Activated CD4-positive, alpha-beta T cell treated with anti-CD3 and anti-CD28 coated beads, Interleukin-2, amount 50 U/mL, for 4 hours (primary cell): ENCODE results near the gene MICAL2.
A peak's percentile ranks its signal among the peaks of the same experiment; 100 is the strongest.

Experiments
- DNase-seq, 2 experiments: peaks; one replicate each; pipeline ENCODE4 v3.0.0-alpha.2; 2020

Gene MICAL2

DNA sequence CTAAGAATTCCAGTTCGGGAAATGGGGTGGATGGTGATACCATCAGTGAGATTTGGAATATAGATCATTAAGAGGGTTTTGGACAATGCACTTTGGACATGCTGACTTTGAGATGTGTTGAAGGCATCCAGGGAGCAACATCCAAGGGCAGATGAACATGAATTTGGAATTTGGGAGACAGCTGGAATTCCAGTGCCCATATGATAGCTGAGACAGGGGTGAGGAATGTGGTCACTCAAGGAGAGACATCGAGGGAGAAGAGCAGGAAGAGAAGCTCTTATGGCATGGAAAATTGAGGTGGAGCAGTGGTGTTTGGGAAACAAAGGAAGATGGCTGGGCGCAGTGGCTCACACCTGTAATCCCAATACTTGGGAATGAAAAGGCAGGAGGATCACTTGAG is 11.8 kb upstream of the MICAL2 start:
- no peak for DNase-seq

- DNase-seq = no peak
These were observed 11.1 kb upstream of the MICAL2 start for GRCh38 chr11:12099132-12099873.

GRCh38 chr11:12100429-12100828 is 10.0 kb upstream of the MICAL2 start:
- DNase-seq = no peak

DNA sequence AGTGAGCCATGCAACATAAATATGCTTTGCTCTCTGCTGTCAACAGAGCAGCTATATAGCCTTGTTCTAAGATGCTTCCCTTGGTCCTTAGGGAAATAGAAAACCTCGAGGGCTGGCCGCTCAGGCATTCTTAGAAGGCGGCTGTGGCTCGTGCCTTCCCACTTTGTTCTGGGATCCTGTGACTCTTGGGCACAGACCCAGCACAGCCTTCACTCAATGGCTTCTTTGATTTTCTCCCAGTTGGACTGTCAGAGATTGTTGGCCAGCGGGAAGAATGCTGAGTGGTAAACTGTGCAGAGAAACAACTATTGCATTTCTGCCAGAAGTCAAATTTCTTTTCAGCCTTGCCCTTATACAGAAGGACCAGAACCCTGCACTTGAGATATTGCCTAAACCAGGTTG is 9.5 kb upstream of the MICAL2 start:
- DNase-seq = no peak

- DNase-seq = no peak
These were observed 9.1 kb upstream of the MICAL2 start for GRCh38 chr11:12101318-12101717.

- no peak for DNase-seq
These were observed 7.6 kb upstream of the MICAL2 start for GRCh38 chr11:12102588-12103410.

DNA sequence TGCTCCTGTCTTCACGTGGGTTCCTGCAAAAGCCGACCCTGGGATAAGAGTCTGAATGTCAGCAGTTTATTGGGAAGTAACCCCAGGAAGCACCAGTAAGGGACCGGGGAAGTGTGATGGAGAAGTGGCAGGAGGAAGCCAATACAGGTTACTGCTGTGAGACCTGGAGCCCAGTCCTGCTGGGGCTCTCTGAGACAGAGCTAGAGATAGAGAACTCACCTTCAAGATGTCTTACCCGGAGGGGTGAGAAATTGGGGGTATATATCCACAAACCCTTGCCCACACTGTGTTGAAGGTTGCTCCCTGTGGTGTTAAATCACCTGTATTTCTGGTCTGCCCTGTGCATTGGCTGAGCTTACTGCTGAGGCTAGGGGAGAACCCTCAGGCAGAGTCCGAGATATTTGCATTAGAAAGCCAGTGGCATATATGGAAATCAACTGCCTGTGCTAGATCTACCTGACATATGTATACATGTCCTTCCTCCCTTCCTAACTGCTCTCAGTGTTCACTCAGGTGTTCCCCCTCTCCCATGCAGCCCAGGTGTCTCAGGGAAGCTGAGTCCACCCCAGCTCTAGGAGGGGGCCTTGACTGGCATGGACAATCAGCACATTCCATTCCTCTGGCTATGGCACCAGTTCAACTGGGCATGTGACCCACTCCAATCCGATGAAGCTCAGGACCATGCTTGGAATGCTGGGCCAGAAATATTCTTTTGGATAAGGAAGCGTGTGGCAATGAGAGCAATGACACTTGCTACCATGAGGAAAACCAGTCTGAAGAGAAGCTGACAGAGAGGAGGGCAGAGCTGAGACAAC is 6.8 kb upstream of the MICAL2 start:
- DNase-seq = no peak

DNA sequence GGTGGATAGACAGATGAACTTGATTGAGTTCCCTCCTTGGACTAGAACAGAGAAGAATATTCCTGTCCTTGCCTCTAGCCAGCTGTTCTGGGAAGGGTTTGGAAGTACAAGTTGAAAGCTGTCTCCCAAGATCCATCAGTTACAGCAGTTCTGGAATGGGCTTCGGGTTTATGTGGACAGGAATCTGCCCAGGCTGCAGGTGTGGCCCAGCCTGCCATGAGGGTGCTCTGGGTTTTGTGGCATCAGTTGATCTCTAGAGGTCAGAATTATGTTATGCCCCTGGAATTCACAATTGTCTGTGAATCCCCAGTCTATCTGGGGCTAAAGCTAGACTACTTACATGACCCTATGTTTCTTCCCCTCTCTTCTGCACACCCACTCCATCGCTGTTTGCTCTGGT is 4.9 kb upstream of the MICAL2 start:
- no peak for DNase-seq

- no peak for DNase-seq
These were observed 4.3 kb upstream of the MICAL2 start for GRCh38 chr11:12106101-12106500.

DNA sequence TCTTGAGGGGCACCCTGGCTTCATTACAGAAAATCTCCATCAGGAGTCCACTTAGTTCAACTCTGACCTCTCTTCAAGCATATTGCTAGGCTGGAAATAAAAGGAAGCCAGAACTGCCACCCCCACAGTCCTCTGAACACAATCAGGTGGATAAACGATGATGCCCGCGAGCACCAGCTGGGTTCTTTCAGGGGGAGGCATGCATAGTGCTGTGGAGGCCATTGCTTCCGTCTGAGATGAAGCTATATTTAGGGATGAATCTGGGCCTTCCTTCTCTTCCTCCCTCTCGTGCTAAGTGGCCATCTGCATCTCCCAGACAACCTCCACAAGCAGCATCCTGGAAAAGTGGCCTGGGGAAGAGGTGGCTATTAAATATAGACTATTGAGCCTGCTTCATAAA is 3.9 kb upstream of the MICAL2 start:
- no peak for DNase-seq

DNA sequence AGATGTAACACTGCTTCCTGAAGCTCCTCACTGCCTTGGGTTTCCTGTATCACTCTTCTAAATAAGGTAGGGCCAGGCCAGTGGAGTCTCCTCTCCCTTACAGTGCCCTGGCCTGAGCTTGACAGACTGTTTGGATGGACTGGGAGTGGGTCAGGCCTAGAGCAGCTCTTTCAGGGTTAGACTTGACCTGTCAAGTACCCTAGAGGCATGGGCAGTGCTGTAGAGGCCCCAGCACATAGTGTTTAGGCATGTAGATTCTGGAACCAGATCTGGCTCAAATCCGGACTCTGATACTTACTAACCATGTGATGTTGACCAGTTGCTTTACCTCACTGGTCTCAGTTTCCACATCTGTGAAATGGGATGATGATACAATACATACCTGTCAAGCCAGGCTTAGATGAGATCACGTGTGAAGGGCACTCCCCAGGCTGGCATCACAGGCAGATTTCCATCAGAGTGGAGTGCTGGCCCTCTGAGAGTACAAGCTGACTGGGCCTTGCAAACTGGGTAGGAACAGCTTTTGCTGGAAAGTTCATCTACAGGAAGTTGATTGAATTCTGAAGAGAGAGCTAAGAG is 1.4 kb upstream of the MICAL2 start:
- DNase-seq = no peak

- DNase-seq = peak in 1 of 2 experiments; percentile 16
These were observed 696 bp upstream of the MICAL2 start for GRCh38 chr11:12109591-12110196.

GRCh38 chr11:12110714-12111548 is 541 bp downstream of the MICAL2 start:
- peak; percentile 18 to 22 for DNase-seq

- no peak for DNase-seq
These were observed 1.4 kb downstream of the MICAL2 start for GRCh38 chr11:12111549-12112520.

- no peak for DNase-seq
These were observed 2.4 kb downstream of the MICAL2 start for GRCh38 chr11:12112750-12113149.

DNA sequence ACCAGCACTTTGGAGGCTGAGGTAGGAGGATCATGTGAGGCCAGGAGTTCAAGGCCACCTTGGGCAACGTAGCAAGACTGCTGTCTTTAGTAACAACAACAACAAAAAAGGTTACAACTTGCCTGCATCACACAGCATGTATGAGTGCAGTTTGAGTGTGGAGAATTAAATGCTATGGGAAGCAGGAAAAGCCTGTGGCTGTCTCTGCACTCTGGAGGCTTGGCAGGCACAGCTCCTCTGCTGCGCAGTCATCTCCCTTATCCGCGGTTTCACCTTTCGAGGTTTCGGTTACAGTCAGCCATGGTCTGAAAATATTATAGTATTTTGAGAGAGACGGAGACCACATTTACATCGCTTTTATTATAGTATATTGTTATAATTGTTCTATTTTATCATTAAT is 2.9 kb downstream of the MICAL2 start:
- no peak for DNase-seq

DNA sequence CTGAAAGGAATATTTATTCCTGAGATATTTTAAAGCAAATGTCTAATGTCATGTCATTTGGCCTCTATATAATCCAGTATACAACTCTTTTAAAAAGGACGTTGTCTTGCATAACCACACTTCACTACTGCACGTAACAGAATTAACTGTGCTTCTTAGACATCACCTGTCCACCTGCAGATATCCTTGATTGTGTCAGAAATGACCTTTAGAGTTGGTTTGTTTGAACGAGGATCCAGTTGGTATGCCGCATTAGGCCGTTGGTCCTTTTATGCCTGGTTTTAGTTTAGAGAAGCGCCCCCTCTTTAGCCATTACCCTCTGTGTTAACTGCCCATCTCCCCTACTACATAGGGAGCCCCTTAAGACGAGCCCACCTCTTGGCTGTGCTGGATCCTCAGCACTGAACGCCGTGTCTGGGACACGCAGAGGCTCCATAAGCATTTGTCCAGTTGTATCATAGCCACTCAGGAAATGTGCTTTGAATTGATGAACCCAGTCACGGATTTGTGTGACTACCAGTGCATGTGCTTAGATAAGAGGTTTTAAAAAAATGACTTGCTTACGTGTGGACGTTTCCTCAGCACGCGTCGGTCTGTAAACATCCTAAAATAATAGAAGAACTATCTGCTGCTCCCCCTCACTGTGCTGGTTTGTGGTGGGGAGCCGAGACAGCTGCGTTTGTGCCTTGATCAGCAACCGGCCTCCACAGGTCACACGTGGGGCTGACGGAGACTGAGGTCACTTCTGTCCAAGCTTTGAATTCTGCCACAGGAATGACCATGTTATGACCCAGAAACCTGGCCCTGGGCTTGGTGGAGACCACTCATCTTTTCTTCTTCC is 4.0 kb downstream of the MICAL2 start:
- no peak for DNase-seq

- no peak for DNase-seq
These were observed 6.1 kb downstream of the MICAL2 start for GRCh38 chr11:12116425-12117032.

DNA sequence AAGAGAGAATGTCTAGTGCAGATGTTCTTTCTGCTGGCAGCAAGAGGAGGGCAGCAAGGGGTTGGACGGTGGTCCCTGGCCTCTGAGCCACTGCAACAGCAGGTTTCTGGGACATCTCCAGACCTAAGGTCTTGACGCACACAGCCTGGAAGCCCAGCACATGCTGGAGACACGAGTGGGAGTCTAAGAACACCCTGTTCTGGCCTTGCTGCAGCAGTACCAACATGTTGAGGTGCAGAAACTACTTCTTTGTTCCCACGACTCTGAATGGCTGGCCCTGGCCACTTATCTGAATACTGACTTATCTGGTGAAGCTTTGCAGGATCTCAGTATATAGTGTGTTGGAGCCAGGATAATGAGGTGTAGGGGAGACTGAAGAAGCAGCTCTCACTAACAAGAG is 6.8 kb downstream of the MICAL2 start:
- no peak for DNase-seq
